AG20443 (cell line): ENCODE data around the gene SLX4IP.
"Not testable (repeated sequence)": the region's sequence is repeated elsewhere in the genome, so short reads cannot be mapped to it uniquely, and the experiment has no call there.

Experiments
- DNase-seq: peaks from one replicate; pipeline ENCODE4 v3.0.0; 2012; ENCODE audit warnings: low spot score, mixed read lengths

The SLX4IP gene

DNA sequence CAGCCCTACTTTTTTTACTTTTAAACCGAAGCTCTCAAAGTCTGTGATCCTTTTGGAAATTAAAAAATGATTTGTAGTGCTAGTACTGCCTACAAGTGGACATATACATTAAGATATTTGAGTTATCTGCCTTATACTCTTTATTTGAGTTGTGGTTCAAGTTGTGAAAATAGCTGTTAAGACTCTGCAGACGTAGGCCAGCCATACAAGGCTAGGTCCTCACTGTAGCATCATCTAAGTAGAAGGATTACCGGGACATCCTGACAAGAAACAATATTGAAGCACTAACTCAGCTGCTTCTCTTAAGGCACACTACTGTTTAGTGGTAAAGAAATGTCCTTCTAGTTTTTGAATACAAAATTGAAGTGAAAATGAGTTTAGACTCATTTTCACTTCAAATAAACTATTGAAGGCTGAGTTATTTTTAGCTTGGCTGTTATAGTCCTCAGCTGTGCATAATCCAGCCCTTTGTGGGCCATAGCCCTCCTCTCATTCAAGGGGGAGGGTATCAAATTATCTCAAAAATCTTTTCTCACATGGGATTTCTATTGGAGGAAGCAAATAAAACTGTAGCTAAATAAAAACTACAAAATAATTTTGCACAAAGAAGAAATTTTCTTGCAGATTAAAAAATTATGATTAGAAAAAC, 170.6 kb downstream of the SLX4IP start:
- no peak for DNase-seq

- DNase-seq, result peak; percentile 67
Observed at GRCh38 chr20:10609276-10609675, 174.2 kb downstream of the SLX4IP start.

- peak; percentile 42 for DNase-seq
Observed at GRCh38 chr20:10609770-10610169, 174.7 kb downstream of the SLX4IP start.

GRCh38 chr20:10610251-10610650, 175.1 kb downstream of the SLX4IP start:
- DNase-seq, result no peak

DNA sequence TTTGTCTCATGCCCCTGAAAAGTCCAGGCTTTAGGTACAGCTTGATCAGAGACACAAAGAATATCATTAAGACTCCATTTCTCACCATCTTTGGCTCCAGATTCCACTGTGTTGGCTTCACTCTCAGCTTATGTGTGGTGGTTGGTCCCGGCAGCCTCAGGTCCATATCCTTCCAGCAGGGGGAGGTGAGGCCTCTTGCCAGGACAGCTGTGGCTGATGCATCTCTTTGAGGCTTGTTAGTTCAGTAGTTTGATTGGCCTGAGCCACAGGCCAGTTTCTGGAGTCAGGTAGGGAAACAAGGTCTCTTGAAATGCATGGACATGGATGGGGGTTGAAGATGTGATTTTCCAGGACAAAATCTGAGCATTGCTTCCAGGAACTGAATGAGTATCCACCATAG, 176.3 kb downstream of the SLX4IP start:
- DNase-seq, result peak; percentile 56

- DNase-seq, result not testable (repeated sequence)
Observed at GRCh38 chr20:10613426-10613825, 178.3 kb downstream of the SLX4IP start.

DNA sequence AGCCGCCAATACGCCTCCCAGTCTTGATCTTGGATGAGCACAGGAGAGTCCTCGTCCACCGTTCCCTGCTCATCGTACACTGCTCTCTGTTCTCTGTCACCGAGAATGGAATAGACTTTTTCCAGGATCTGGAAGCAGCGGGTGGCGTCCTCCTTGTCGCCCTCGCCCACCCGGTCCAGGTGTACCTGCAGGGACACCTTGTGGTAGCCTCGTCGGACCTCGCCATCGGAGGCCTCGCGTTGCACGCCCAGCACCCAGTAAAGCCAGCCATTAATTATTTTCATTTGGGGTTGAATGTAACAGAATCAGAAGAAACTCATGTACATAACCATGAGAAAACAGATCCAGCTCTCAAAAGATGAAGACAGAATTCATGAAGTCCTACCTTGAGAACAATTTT, 178.8 kb downstream of the SLX4IP start:
- DNase-seq, result no peak

DNA sequence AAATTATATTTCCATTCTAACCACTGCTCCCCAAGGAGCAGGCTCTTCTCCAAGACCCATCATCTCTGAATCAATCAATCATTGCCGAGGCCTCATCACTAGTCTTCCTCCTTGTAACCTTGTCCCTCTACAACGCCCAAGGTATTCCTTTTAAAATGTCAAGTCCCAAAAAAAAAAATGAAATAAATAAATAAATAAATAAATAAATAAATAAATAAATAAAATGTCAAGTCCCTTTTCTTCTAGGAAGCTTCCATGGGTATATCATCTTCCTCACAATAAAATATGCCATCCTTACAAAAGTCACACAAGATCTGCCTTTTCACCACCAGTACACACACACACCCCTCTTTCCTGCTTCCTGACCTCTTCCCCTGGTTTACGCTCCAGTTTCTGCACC, 181.1 kb downstream of the SLX4IP start:
- DNase-seq, result no peak

DNA sequence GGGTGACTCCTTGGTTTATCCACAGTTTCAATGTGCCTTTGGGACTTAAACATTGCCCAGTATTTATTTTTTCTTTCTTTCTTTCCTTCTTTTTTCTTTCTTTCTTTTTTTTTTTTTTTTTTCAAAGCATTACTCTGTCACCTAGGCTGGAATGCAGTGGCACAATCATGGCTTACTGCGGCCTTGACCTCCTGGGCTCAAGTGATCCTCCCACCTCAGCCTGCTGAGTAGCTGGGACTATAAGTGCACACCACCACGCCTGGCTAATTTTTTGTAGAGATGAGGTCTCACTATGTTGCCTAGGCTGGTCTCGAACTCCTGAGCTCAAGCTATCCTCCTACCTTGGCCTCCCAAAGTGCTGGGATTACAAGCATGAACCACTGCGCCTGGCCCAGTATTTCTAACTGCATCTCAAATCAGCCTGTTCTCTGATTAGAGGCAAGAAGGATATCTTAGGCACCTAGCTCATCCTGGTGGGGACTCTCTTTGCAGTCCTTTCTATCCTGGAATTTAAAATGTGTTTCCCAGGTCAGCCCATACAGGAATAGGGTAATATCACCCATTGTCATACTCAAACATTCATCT, 182.5 kb downstream of the SLX4IP start:
- DNase-seq, result not testable (repeated sequence)

- no peak for DNase-seq
Observed at GRCh38 chr20:10618611-10619245, 183.6 kb downstream of the SLX4IP start.

DNA sequence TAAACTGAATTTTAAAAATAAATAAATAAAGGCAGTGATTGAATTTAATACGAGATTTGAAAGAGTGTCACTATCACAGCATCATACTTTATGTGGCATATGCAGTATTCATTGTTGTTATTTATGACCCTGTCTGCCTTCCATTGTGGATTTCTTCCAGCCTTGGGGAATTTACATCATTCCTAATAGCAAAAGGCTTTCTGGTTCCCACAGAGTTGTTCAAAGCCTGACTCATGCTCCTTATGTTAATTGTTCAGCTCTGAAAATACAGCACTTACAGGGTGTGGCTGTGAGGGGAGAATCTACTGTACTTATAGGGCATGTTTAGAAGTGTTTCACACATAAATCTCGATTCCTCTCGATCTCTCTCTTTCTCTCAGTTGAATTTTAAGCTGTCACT, 184.3 kb downstream of the SLX4IP start:
- DNase-seq, result peak; percentile 78

DNA sequence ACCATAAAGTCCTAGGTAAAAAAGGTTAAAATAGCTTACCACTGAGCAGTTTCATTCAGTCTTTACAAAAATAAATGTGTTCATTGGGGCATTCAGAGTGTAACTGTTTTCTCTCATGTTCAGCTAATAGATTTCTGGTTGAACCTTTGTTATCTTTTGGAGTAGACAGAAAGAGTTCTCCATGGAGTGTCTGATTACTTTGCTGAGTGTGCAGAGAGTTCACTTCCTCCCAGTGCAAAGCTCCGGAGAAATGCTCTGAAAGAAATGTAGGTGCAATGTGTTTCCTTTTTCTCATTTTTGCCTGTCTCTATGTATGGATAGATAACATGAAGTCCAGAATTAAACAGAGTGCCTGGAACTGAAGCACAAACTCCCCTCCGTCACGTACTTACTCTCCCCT, 186.0 kb downstream of the SLX4IP start:
- DNase-seq, result no peak

DNA sequence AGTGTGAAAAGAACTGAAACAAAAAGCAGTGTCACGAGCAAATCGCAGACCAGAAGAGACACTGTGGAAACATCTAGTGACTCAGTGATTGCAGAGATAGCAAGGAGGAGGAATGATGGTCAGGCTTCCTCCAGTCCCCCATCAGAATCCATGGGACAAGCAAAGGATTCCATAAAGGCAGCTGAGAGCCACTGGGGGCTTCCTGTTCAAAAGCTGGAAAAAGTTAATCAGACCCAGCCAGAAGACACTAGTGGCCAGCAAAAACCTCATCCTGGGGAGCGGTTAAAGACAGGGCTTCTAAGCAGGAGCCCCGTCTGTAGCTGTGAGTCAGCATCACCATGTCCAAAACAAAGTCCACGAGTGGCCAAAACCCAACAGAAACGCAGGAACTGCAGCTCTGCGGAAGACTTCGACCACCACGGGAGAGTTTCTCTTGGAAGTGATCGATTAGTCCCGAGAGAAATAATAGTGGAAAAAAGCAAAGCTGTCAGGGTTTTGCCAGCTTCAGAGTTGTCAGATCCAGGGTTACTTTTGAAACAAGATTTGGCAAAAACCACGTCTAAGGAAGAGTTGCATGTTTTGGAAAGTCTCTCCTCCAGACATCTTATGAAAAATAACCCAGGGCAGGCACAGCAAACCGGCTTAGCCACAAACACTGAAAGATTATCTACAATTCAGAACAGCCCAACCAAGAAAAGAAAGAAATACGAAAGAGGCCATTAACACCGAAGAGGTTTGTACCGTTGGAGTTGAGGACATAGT, 187.7 kb downstream of the SLX4IP start:
- DNase-seq, result peak; percentile 79

GRCh38 chr20:10625641-10626040, 190.5 kb downstream of the SLX4IP start:
- no peak for DNase-seq

DNA sequence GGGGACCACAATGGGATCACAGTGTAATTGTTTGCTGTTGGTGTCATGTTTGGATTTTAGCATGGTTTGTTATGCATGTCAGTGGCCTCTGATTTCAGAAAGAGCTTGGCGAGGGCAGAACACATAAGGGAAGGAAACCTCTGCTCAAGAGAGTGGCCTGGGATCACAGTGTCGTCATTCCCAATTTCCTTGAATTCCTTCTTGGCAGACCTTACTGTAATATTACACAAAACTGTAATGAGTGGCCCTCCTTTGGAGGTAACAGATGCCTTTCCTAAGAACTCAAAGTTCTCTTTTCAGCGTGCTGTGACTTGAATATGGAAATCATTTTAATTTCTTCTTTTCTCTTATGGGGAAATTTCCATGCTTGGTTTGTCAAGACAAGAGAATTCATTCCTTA, 191.8 kb downstream of the SLX4IP start:
- DNase-seq, result no peak

DNA sequence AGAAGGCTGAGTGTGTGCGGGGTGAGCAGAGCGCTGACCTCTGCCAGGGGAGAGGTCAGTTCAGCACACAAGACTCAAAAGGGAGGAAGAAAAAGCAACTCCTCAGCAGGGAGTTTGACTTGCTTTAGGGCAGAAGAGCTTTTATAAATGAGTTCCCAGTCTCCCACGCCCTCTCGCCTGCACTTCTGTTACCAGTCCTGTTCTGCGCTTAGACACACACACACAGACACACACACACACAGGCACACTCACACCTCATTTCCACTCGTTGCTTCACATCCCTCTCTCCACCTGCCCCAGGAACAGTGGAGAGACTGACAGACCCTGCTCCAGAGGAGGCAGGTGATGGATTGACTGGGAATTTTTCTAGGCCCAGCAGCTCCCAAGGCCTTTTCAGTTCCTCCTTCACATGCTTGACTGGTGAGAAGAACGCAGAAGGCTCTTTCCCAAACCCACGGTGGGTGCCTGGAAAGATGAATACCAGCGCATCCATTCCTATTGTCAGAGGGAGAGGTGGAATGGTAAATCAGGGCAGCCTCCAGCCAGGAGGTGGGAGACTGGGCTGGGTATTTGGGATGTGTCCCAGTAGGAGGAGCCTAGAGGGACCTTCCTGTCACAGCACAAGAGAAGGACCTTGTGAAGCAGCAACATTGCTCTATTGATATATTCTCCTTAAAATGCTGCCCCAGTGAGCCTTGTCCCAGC, 195.0 kb downstream of the SLX4IP start:
- no peak for DNase-seq

DNA sequence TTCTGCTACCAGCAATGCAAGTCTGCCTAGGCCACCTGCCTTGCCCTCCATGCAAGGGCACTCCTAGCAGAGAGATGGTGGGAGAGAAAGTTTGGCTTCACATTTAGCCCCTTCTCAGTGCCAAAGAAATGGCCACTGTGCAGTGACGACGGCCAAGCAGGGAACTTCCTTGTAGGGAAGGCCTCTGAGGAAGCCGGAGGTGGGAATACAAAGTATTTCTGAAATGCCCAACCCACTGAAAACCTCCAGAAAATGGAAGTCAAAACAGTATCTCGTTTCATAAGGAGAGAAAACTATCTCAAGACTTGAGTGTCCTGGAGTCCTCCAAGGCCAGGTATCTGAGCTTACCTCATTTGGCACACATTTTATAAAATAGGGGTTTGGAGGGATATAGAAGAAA, 196.0 kb downstream of the SLX4IP start:
- no peak for DNase-seq

GRCh38 chr20:10632721-10633509, 197.8 kb downstream of the SLX4IP start:
- no peak for DNase-seq

- DNase-seq, result no peak
Observed at GRCh38 chr20:10633718-10634117, 198.6 kb downstream of the SLX4IP start.

DNA sequence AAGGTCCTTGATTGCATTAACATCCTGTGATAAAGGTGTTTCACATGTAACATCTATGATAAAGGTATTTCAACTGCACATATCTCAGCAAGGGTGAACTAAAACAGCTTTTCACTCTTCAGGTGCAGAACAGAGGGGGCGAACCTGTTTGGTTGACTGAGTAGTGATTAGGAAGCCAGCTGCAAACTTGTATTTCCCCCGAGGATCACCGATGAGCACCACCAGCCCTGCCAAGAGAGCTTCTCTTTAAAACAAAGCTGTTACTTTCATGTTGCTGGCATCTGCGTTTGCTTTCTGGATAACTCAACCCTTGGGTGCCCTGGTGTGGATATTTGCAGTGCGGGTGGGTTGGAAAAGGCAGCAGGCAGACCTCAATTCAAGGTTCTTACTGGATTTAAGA, 199.1 kb downstream of the SLX4IP start:
- no peak for DNase-seq

- peak; percentile 51 for DNase-seq
Observed at GRCh38 chr20:10634683-10635411, 199.7 kb downstream of the SLX4IP start.
